ENCODE results near the gene MYL4. TPM values are rescaled to one million over a fixed set of nuclear protein-coding genes. Genes with fewer than 3 reads are reported as not detected.

Gene MYL4
- total RNA-seq, 1 experiment from 2014 or later = 1.6 TPM

DNA sequence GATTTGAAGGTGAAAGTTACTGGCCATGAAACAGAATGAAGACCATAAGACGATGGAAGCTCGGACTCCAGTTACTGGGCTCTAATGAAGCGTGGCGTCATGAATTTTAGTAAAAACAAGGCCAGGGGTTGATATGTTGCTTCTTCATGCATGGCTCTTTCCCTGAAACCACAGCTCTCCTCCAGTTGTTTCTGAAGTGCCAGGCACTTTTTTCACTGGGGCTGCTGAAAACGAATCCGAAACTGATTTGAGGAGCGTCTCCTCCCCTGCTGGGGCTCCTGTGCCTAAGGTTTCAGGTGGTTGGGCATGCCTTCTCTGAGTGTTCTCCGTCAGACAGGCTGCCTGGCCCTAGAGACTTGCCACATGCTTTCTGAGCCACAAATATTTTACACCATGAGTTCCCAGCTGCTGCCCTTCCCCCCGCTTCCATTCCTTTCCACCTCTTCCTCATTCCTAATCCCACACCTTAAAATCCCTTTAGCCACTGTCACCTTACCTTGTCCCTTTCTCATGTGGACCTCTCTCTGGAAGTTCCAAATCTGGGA lies 3.7 kb upstream of the MYL4 start:
- no TSS peak for BruUV-seq (replicated peaks)
- Histone ChIP-seq H3K9ac (ENCODE audit: low read length) (no peak overlapping the region), H3K9me2 (replicated peaks; ENCODE audit: low read length) (no peaks in the 10 kb centered on the region), H3K27me3 (ENCODE audit: low read length) (no peaks in the 10 kb centered on the region), H3F3A (ENCODE audit: low read length, unreplicated experiment) (no peaks in the 10 kb centered on the region), H3K4me3 (ENCODE audit: low read length) (no peak overlapping the region), H2AFZ (ENCODE audit: low read length) (no peak overlapping the region), H3K9me3 (ENCODE audit: low read length) (no peaks in the 10 kb centered on the region), H3K79me2 (ENCODE audit: low read length) (no peaks in the 10 kb centered on the region), H3K4me2 (ENCODE audit: low read length) (no peak overlapping the region), H3K27ac (ENCODE audit: low read length) (no peak overlapping the region), H3K4me1 (ENCODE audit: insufficient read depth, low read length) (no peaks in the 10 kb centered on the region), H4K20me1 (ENCODE audit: low read length) (no peaks in the 10 kb centered on the region), H3K36me3 (ENCODE audit: low read depth, low read length) (no peaks in the 10 kb centered on the region)
- intact Hi-C loops (cut with micrococcal nuclease) = no loop called here
- no peak for ATAC-seq
- CTCF ChIA-PET = no interaction called here
- POLR2A ChIA-PET (ENCODE audit: unreplicated experiment) = interaction anchor here (0.6 kb wide), 1 partner anchor 14 kb away, joined by 3 read pairs; no protein-coding TSS in a partner anchor
- TF ChIP-seq EZH2phosphoT487 (IDR thresholded peaks at IDR 0.05; ENCODE audit: borderline replicate concordance, low read length) = no peak
- TF ChIP-seq, protein P1, sequence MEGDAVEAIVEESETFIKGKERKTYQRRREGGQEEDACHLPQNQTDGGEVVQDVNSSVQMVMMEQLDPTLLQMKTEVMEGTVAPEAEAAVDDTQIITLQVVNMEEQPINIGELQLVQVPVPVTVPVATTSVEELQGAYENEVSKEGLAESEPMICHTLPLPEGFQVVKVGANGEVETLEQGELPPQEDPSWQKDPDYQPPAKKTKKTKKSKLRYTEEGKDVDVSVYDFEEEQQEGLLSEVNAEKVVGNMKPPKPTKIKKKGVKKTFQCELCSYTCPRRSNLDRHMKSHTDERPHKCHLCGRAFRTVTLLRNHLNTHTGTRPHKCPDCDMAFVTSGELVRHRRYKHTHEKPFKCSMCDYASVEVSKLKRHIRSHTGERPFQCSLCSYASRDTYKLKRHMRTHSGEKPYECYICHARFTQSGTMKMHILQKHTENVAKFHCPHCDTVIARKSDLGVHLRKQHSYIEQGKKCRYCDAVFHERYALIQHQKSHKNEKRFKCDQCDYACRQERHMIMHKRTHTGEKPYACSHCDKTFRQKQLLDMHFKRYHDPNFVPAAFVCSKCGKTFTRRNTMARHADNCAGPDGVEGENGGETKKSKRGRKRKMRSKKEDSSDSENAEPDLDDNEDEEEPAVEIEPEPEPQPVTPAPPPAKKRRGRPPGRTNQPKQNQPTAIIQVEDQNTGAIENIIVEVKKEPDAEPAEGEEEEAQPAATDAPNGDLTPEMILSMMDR (conservative IDR thresholded peaks at IDR 0.05; ENCODE audit: low read depth, low read length) = no peak
- TF ChIP-seq EZH2 (IDR thresholded peaks at IDR 0.05; ENCODE audit: low read length, unreplicated experiment) = no peak
- no peak for DNase-seq

DNA sequence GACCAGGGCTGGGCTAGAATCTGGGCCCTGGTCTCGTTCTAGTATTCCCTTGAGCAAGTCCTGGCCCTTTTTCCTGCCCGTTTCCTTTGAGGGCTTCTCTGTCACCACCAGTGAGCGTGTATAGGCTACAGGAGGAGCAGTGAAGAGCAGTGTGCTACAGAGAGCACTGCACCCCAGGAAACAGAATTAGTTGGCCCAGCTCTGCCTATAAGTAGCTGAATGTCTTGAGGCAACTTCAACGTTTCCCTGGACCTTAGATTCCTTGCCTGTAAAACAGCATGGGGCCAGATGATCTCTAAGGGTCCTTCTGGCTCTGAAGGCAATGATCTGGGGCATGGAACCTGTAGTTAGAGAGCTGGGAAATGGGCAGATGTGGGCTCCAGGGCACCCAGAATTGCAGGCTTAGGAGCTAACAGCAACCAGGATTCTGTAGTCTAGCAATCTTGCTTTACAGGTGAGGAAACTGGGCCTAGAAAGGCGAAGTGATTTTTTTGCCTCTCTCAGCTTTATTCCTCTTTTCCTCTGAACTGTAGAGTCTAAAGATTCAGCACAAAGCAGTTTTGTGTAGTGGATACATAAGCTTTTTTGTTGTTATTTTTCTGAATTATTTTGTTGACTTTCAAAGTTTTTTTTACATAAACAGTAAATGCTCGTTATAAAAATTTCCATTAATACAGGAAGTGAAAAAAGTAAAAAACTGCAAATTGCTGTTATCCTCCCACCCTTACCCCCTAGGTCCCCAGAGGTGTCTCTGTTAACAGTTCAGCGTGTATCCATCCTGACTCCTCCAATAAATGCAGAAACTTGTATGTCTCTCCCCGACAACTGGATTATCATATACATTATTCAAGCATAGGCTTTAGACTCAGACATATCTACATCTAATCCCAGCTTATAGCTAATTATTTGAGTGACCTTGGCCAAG lies 1.7 kb upstream of the MYL4 start:
- no TSS peak for BruUV-seq (replicated peaks)
- DNase-seq (no peak), ATAC-seq (no peak)
- intact Hi-C loops (cut with micrococcal nuclease) = no loop called here
- ChIA-PET POLR2A (ENCODE audit: unreplicated experiment) (no interaction called here), CTCF (interaction anchor here (0.5 kb wide), 1 partner anchor 107 kb away, joined by 4 read pairs; no protein-coding TSS in a partner anchor)
- no peaks in the 10 kb centered on the region for H3F3A ChIP-seq (ENCODE audit: low read length, unreplicated experiment)
- no peak overlapping the region for H3K9ac ChIP-seq (ENCODE audit: low read length)
- H3K9me3 ChIP-seq (ENCODE audit: low read length) = no peaks in the 10 kb centered on the region
- no peaks in the 10 kb centered on the region for H3K36me3 ChIP-seq (ENCODE audit: low read depth, low read length)
- H3K79me2 ChIP-seq (ENCODE audit: low read length) = no peaks in the 10 kb centered on the region
- H3K4me2 ChIP-seq (ENCODE audit: low read length) = no peak overlapping the region
- no peaks in the 10 kb centered on the region for H3K4me1 ChIP-seq (ENCODE audit: insufficient read depth, low read length)
- H2AFZ ChIP-seq (ENCODE audit: low read length) = no peak overlapping the region
- H4K20me1 ChIP-seq (ENCODE audit: low read length) = no peaks in the 10 kb centered on the region
- H3K9me2 ChIP-seq (replicated peaks; ENCODE audit: low read length) = no peaks in the 10 kb centered on the region
- H3K4me3 ChIP-seq (ENCODE audit: low read length) = no peak overlapping the region
- no peaks in the 10 kb centered on the region for H3K27me3 ChIP-seq (ENCODE audit: low read length)
- TF ChIP-seq EZH2phosphoT487 (IDR thresholded peaks at IDR 0.05; ENCODE audit: borderline replicate concordance, low read length) (no peak), EZH2 (IDR thresholded peaks at IDR 0.05; ENCODE audit: low read length, unreplicated experiment) (no peak)
- TF ChIP-seq, protein P1 (conservative IDR thresholded peaks at IDR 0.05; ENCODE audit: low read depth, low read length) = no peak
- no peak overlapping the region for H3K27ac ChIP-seq (ENCODE audit: low read length)

DNA sequence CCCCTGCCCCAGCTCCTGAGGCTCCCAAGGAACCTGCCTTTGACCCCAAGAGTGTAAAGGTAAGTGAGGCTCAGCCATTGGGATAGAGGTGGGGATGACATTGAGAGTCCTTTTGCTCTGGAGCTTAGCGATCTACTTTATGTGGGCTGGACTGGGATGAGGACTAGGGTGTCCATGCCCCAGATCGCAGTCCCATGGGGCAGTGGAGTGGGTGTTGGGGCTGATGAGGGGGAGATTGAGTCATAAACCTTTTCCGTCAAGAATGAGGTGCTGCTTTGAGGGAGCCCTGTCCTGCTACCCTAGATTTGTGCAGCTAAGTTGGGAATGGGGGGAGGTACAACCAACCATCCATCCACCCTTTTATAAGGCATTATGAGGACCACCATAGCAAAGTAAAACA lies 351 bp downstream of the MYL4 start:
- intact Hi-C loops (cut with micrococcal nuclease) = no loop called here
- no TSS peak for BruUV-seq (replicated peaks)
- no peaks in the 10 kb centered on the region for H3F3A ChIP-seq (ENCODE audit: low read length, unreplicated experiment)
- DNase-seq (no peak), ATAC-seq (no peak)
- no peak overlapping the region for H2AFZ ChIP-seq (ENCODE audit: low read length)
- H3K9me2 ChIP-seq (replicated peaks; ENCODE audit: low read length) = no peaks in the 10 kb centered on the region
- POLR2A ChIA-PET (ENCODE audit: unreplicated experiment) = no interaction called here
- H3K27ac ChIP-seq (ENCODE audit: low read length) = no peak overlapping the region
- no peaks in the 10 kb centered on the region for H3K36me3 ChIP-seq (ENCODE audit: low read depth, low read length)
- no peak overlapping the region for H3K4me2 ChIP-seq (ENCODE audit: low read length)
- H3K27me3 ChIP-seq (ENCODE audit: low read length) = peaks cover 6% of the 10 kb centered on the region; the same call in 1 of the 2 replicates
- H3K79me2 ChIP-seq (ENCODE audit: low read length) = no peaks in the 10 kb centered on the region
- no peaks in the 10 kb centered on the region for H4K20me1 ChIP-seq (ENCODE audit: low read length)
- CTCF ChIA-PET = no interaction called here
- TF ChIP-seq EZH2 (IDR thresholded peaks at IDR 0.05; ENCODE audit: low read length, unreplicated experiment) = no peak
- TF ChIP-seq EZH2phosphoT487 (IDR thresholded peaks at IDR 0.05; ENCODE audit: borderline replicate concordance, low read length) = no peak
- TF ChIP-seq, protein P1 (conservative IDR thresholded peaks at IDR 0.05; ENCODE audit: low read depth, low read length) = no peak
- H3K9ac ChIP-seq (ENCODE audit: low read length) = no peak overlapping the region
- H3K4me1 ChIP-seq (ENCODE audit: insufficient read depth, low read length) = no peaks in the 10 kb centered on the region
- no peaks in the 10 kb centered on the region for H3K9me3 ChIP-seq (ENCODE audit: low read length)
- H3K4me3 ChIP-seq (ENCODE audit: low read length) = no peak overlapping the region

Measured in PC-3 (cell line).